ENCODE data around the gene SLC24A4. TPM values are rescaled to one million over a fixed set of nuclear protein-coding genes. Genes with fewer than 3 reads are reported as not detected.
A peak's percentile ranks its signal among the peaks of the same experiment; 100 is the strongest.

SLC24A4 gene
- polyA plus RNA-seq, 4 donors, result 0.11 to 0.81 (median 0.25) TPM

GRCh38 chr14:92451755-92452154, 128.8 kb downstream of the SLC24A4 start:
- no peak for DNase-seq (ENCODE audit: low read depth in 4 of 4, low spot score in 3 of 4)

GRCh38 chr14:92452471-92452870, 129.5 kb downstream of the SLC24A4 start:
- no peak for DNase-seq (ENCODE audit: low read depth in 4 of 4, low spot score in 3 of 4)

- no peak for DNase-seq (ENCODE audit: low read depth in 4 of 4, low spot score in 3 of 4)
Observed at GRCh38 chr14:92453691-92454090, 130.7 kb downstream of the SLC24A4 start.

GRCh38 chr14:92455231-92455630, 132.3 kb downstream of the SLC24A4 start:
- no peak for DNase-seq (ENCODE audit: low read depth in 4 of 4, low spot score in 3 of 4)

- peak in 3 of 4 donors; percentile 12 to 29 (median 16) for DNase-seq (ENCODE audit: low read depth in 4 of 4, low spot score in 3 of 4)
Observed at GRCh38 chr14:92456215-92457015, 133.4 kb downstream of the SLC24A4 start.

- no peak for DNase-seq (ENCODE audit: low read depth in 4 of 4, low spot score in 3 of 4)
Observed at GRCh38 chr14:92457016-92457565, 134.1 kb downstream of the SLC24A4 start.

- no peak for DNase-seq (ENCODE audit: low read depth in 4 of 4, low spot score in 3 of 4)
Observed at GRCh38 chr14:92458136-92459029, 135.4 kb downstream of the SLC24A4 start.

GRCh38 chr14:92459030-92459949, 136.3 kb downstream of the SLC24A4 start:
- no peak for DNase-seq (ENCODE audit: low read depth in 4 of 4, low spot score in 3 of 4)

GRCh38 chr14:92459950-92460421, 137.0 kb downstream of the SLC24A4 start:
- DNase-seq (ENCODE audit: low read depth in 4 of 4, low spot score in 3 of 4), result no peak

- DNase-seq (ENCODE audit: low read depth in 4 of 4, low spot score in 3 of 4), result no peak
Observed at GRCh38 chr14:92460541-92460915, 137.6 kb downstream of the SLC24A4 start.

GRCh38 chr14:92460916-92461579, 138.1 kb downstream of the SLC24A4 start:
- DNase-seq (ENCODE audit: low read depth in 4 of 4, low spot score in 3 of 4), result no peak

GRCh38 chr14:92461891-92462290, 138.9 kb downstream of the SLC24A4 start:
- no peak for DNase-seq (ENCODE audit: low read depth in 4 of 4, low spot score in 3 of 4)

GRCh38 chr14:92462568-92462967, 139.6 kb downstream of the SLC24A4 start:
- no peak for DNase-seq (ENCODE audit: low read depth in 4 of 4, low spot score in 3 of 4)

GRCh38 chr14:92463141-92463540, 140.2 kb downstream of the SLC24A4 start:
- DNase-seq (ENCODE audit: low read depth in 4 of 4, low spot score in 3 of 4), result no peak

- DNase-seq (ENCODE audit: low read depth in 4 of 4, low spot score in 3 of 4), result no peak
Observed at GRCh38 chr14:92464156-92464555, 141.2 kb downstream of the SLC24A4 start.

- DNase-seq (ENCODE audit: low read depth in 4 of 4, low spot score in 3 of 4), result no peak
Observed at GRCh38 chr14:92464716-92465115, 141.8 kb downstream of the SLC24A4 start.

- no peak for DNase-seq (ENCODE audit: low read depth in 4 of 4, low spot score in 3 of 4)
Observed at GRCh38 chr14:92465353-92466055, 142.5 kb downstream of the SLC24A4 start.

GRCh38 chr14:92466059-92466458, 143.1 kb downstream of the SLC24A4 start:
- no peak for DNase-seq (ENCODE audit: low read depth in 4 of 4, low spot score in 3 of 4)

- no peak for DNase-seq (ENCODE audit: low read depth in 4 of 4, low spot score in 3 of 4)
Observed at GRCh38 chr14:92469515-92469914, 146.6 kb downstream of the SLC24A4 start.
